SK-N-SH (cell line): ENCODE data around the gene PTCH2.

Experiments
- CHD2 ChIP-seq: fragments of 150-350 bp; IDR thresholded peaks from 2 replicates; pipeline ENCODE4 v1.6.1; 2018; ENCODE audit warnings: low read length; ENCODE audit not compliant: partially characterized antibody
- CTCF ChIP-seq: fragments of 200-600 bp; sonication (generic); IDR thresholded peaks from 2 replicates; pipeline ENCODE4 v1.6.1; 2017; ENCODE audit warnings: antibody characterized with exemption, mild to moderate bottlenecking, moderate library complexity
- GATA2 ChIP-seq: sonication (generic); formaldehyde crosslinking; IDR thresholded peaks from 2 replicates; pipeline ENCODE4 v1.5.0; 2020; ENCODE audit warnings: mild to moderate bottlenecking, missing genetic modification reagents
- MEF2A ChIP-seq: IDR thresholded peaks from 2 replicates; pipeline ENCODE4 v1.4.0; 2012; ENCODE audit warnings: low read depth, borderline replicate concordance
- NFIC ChIP-seq: IDR thresholded peaks from 2 replicates; pipeline ENCODE4 v1.4.0; 2012; ENCODE audit warnings: borderline replicate concordance
- RAD21 ChIP-seq: IDR thresholded peaks from 2 replicates; pipeline ENCODE4 v1.6.1; 2012; ENCODE audit warnings: mild to moderate bottlenecking, low read length
- RFX5 ChIP-seq: IDR thresholded peaks from 2 replicates; pipeline ENCODE4 v1.6.1; 2012; ENCODE audit warnings: mild to moderate bottlenecking, improper control_type of control experiment, low read length
- TAF1 ChIP-seq: IDR thresholded peaks from 2 replicates; pipeline ENCODE4 v1.6.1; 2012; ENCODE audit warnings: low read depth, mild to moderate bottlenecking, low read length, moderate library complexity, borderline replicate concordance
- USF1 ChIP-seq: IDR thresholded peaks from 2 replicates; pipeline ENCODE4 v1.4.0; 2012; ENCODE audit warnings: low read depth, borderline replicate concordance
- USF2 ChIP-seq: fragments of 150-350 bp; IDR thresholded peaks from 2 replicates; pipeline ENCODE4 v1.6.1; 2017; ENCODE audit warnings: antibody characterized with exemption, low read length, low read depth, borderline replicate concordance
- ZBTB33 ChIP-seq: IDR thresholded peaks from 2 replicates; pipeline ENCODE4 v1.4.0; 2012; ENCODE audit warnings: low read depth, borderline replicate concordance

- TF ChIP-seq CTCF (no peak), TAF1 (no peak), USF1 (no peak), NFIC (no peak), GATA2 (CRISPR knock-in tag) (no peak), RAD21 (no peak), RFX5 (no peak), MEF2A (no peak), ZBTB33 (no peak), USF2 (no peak), CHD2 (no peak)
Observed at GRCh38 chr1:44777547-44777946, 65.5 kb downstream of the PTCH2 start.
